GM18526 (cell line): ENCODE measurements around the gene ELL.

ENCODE experiments used
- POLR2A ChIP-seq: IDR thresholded peaks from 3 replicates; pipeline ENCODE4 v1.6.1; 2011; ENCODE audit not compliant: insufficient read length; ENCODE audit errors: extremely low read depth

Gene ELL

GRCh38 chr19:18521692-18522123 lies at the start of gene ELL:
ELL (minus strand) TSS chr19:18522070; CDS start chr19:18522055, 15 bp downstream.
- TF ChIP-seq POLR2A: peak; percentile 89

- TF ChIP-seq POLR2A: no peak
Measured at GRCh38 chr19:18568367-18568766, 46.5 kb upstream of the ELL start.

- no peak for TF ChIP-seq POLR2A
Measured at GRCh38 chr19:18566953-18567352, 45.1 kb upstream of the ELL start.

DNA sequence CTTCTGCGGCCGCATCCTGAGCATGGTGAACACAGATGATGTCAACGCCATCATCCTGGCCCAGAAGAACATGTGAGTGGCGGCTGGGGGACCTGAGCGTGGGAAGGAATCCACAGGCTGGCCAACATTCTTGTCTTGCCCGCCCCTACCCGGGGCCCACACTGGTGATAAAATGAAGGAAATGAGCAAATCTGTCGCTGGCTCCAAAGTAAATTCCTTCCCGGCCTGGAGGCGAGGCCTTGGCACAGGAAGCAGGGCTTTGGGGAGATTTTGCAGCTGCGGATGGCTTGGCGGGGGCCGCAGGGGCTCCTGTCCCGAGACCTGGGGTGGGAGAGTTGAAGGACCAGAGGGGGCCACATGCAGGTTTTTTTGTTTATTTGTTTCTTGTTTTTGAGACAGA lies 40.2 kb upstream of the ELL start:
- TF ChIP-seq POLR2A: no peak

DNA sequence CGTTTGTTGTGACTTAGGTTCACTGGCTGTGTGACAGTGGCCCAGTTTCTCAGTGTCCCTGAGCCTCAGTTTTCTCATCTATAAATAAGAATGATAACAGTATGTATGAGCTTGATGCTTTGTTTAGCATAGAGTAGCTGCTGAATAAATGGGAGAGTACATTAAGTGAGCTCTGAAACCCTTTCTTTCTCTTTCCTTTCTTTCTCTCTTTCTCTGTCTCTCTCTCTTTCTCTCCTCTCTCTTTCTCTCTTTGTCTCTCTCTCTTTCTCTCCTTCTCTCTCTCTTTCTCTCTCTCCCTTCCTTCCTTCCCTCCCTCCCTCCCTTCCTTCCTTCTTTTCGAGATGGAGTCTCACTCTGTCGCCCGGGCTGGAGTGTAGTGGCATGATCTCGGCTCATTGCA lies 37.8 kb upstream of the ELL start:
- TF ChIP-seq POLR2A: no peak

GRCh38 chr19:18558604-18559003 lies 36.7 kb upstream of the ELL start:
- no peak for TF ChIP-seq POLR2A

DNA sequence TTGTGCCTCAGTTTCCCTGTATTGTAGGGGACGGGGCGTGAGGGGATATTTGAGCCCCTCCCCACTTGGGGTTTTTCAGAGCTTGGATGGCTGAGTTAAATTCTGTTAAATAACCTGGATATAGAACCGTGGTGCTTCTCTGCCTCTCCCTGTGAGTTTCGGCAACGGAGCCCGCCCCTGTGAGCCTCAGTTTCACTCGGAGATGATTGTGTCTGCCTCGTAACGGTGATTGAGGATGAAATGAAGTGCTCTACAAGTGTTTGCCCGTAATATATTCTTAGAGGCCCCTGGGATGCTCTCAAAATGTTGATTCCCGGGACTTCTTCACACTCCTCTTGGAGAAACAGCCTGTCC lies 36.3 kb upstream of the ELL start:
- TF ChIP-seq POLR2A: no peak

DNA sequence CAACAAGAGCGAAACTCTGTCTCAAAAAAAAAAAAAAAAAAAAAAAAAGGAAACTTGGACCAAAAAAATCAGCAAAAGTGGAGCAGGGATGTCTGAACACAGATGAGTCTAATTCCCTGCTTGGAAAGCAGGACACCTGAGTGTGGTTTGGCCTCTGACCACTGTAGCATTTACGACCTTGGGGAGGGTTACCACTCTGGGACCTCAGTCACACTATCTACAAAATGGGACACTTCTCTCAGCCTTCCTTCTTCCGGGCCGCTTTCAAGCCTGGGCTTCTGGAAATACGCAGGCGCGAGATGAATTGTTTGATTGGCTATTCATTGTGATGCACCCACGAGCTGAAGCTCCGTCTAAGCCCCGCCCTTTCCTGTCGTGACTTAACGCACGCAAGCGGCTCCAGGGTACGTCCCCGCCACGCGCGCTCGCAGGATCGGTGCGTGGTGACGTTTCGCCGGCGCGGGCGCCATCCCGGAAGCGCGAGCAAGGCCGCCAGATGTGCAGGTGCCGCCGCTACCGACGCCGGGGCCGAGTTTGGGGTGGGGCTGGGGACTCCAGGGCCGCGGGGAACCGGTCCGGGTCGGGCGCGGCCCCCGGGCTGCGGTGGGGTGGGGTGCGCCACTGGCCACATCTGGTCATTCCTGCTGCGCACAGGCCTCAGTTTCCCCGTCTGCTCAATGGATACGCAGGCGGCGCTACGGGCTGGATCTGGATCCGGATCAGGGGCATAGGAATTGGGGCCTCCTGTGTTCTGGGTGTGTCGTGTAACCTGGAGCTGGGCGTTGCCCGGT lies 35.7 kb upstream of the ELL start, which contains the start of gene KXD1:
TSS of gene KXD1 (plus strand) at position 460 of the 791 bp plus-strand sequence. CDS start 4,187 bp downstream, outside the sequence.
- TF ChIP-seq POLR2A: peak; percentile 83

GRCh38 chr19:18551631-18552030 lies 29.8 kb upstream of the ELL start:
- TF ChIP-seq POLR2A: no peak

GRCh38 chr19:18543814-18544475 lies 22.1 kb upstream of the ELL start:
- no peak for TF ChIP-seq POLR2A

DNA sequence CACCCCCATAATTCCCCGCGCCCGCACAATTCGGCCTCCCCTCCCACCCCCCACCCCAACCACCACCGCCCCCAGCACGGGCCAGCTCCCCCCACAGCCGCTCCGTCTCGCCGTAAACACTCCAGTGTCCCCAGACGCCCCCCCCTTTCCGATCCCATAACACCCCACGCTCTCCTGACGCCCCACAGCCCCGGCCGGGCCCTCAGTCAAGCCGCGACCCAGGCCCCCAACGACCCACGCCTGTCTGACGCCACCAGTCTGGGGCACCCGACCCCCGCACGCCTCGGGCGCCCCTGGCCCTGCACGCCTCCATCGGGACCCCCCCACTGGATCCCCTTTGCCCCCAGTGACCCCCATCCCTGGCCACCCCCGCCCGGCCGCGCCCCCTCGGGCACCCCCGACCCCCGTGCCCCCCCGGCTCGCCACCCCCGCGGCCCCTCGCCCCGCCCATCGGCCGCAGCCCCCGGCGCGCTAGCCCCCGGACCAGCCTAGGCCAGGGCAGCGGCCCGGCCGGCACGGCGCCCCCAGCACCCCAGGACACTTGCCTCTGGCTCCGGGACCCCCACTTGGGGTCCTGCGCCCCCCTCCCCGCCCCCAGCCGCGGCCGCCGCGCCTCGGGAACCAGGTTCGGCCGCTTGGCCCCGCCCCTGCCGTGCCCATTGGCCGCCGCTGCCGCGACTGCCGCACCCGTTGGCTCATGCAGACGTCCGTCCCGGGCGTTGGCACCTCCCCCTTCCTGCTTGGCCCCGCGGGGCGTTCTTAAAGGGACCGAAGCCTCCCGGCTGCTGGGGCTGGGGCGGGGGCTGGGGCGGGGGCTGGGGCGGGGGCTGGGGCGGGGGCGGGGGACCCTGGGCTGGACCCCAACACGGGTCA lies 21.3 kb upstream of the ELL start, which contains the start of gene FKBP8:
TSS of gene FKBP8 (minus strand) at position 633 of the 873 bp plus-strand sequence. CDS start 1,603 bp downstream, outside the sequence.
- TF ChIP-seq POLR2A: no peak

GRCh38 chr19:18541992-18542940 lies 20.4 kb upstream of the ELL start:
- TF ChIP-seq POLR2A: no peak

DNA sequence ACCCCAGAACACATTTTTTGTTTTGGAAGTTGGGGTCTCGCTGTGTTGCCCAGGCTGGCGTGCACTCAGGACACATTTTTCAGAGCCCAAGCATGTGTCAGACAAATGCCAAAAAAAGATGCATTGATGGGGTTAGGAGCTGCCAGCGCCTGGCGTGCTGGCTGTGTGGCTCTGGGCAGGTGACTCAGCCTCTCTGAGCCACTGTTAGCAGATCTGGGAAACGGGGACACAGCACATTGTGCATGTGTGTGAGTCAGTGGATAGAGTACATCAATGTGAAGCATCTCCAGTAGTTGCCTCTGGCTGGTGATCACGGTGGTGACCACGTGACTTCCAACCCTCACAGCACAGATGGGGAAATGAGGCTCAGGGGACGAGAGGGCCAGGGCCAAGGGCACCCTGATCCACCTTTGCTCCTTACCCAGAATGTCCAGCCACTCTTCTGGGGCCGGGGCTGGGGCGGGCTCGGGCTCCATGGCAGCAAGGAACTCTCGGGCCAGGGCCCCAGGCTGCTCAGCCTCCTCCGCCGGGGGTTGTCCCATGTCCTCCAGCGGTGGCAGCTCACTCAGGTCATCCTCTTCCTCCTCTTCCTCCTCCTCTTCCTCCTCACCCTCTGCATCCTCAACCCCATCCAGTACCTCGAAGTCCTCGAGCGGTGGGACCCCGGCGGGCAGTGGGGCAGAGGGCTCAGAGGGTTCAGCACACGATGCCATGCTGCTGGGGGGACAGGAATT lies 19.6 kb upstream of the ELL start:
- no peak for TF ChIP-seq POLR2A

DNA sequence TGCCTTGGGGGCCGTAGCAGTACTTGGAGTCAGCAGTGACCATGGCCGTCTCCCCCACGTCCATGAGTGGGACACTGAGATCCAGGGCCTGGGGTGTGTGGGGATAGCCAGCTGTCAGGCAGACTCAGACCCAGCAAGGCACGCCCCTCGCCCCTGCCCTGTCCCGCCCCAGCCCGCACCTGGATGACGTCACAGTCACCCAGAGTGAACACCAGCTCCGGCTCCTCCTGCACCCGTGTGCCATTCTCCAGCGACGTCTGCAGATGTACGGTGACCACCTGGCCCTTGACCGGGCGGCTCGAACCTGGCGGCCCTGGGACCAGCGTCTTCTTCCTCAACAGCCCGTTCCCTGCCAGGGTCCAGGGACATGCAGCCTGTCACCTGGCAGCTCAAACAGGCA lies 17.5 kb upstream of the ELL start:
- no peak for TF ChIP-seq POLR2A
